Measurements from ENCODE around the gene MACROD2.

- TF ChIP-seq ZNF140 (tag by site-specific recombination; IDR thresholded peaks at IDR 0.05) (no peak), PBX3 (CRISPR knock-in tag; IDR thresholded peaks at IDR 0.05) (no peak), TCF7L2 (IDR thresholded peaks at IDR 0.05; ENCODE audit: borderline replicate concordance, low read depth, low read length) (no peak), ZNF239 (tag by site-specific recombination; IDR thresholded peaks at IDR 0.05) (no peak), YY1 (tag by site-specific recombination; IDR thresholded peaks at IDR 0.05) (no peak), ZNF202 (tag by site-specific recombination; IDR thresholded peaks at IDR 0.05; ENCODE audit: borderline replicate concordance) (no peak), CTCF (tag by site-specific recombination; IDR thresholded peaks at IDR 0.05) (no peak)
Measured at GRCh38 chr20:14744723-14745122, 749.4 kb downstream of the MACROD2 start.
